GM21381 (cell line): Measurements from ENCODE around the gene THG1L.
A peak's percentile ranks its signal among the peaks of the same experiment; 100 is the strongest.
"Not testable (repeated sequence)": the region's sequence is repeated elsewhere in the genome, so short reads cannot be mapped to it uniquely, and the experiment has no call there.

Experiments
- ATAC-seq: cut with Tn5 transposase; IDR thresholded peaks from one replicate; pipeline ENCODE4 v1.9.1; 2021; ENCODE audit warnings: mild to moderate bottlenecking, moderate library complexity; ENCODE audit not compliant: unreplicated experiment

THG1L gene

GRCh38 chr5:157726607-157727006 is 4.6 kb upstream of the THG1L start:
- ATAC-seq: not testable (repeated sequence)

DNA sequence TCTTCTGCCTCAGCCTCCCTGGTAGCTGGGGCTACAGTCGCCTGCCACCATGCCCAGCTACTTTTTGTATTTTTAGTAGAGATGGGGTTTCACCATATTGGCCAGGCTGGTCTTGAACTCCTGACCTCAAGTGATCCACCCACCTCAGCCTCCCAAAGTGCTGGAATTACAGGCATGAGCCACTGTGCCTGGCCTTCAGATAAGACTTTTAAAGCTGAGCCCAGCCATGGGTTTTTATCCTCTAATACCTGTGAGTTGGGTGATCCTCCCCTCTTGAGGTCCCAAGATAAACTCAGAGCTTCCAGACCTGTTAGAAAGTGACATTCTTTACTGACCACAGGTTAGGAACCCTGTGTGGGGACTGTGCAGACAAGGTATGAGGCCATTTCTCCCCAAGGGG is 3.4 kb upstream of the THG1L start:
- not testable (repeated sequence) for ATAC-seq

DNA sequence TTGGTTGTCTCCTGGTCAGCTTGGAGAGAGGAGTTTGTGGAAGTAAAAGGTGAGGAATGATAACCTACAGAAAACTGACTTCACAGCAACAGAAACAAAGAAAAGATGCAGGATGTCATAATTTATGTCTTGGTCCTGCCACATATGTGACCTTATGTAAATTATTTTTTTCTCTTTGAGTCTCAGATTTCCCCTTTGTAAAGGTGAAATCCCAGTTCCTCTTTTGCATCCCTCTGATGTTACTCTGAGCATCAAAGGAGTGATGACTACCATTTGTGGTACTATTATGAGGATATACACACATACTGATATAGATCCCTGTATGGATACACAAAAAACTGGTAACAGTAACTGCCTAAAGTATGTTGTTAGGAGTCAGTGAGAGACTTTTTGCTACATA is 1.4 kb upstream of the THG1L start:
- peak; percentile 52 for ATAC-seq

DNA sequence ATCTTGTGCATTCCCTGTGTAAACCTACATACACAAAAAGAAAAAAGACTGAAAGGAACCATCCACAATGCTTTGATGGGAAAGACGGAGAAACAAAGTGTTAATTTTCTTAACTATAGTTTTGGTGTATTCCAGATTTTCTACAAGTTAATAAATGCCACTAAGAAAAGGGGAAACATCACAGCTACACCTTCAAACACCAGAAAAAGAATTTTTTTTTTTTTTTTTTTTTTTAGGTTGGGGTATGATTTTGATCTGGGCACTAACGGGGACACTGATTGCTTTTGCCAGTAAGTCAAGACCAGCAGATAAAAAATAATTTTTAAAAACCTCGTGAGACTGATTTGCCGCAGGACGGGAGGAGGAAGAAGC is 334 bp upstream of the THG1L start:
- ATAC-seq: no peak

GRCh38 chr5:157732130-157732514 is 902 bp downstream of the THG1L start:
- no peak for ATAC-seq

GRCh38 chr5:157732596-157733262 is 1.5 kb downstream of the THG1L start:
- ATAC-seq: no peak

- ATAC-seq: no peak
Measured at GRCh38 chr5:157734436-157734835, 3.2 kb downstream of the THG1L start.

DNA sequence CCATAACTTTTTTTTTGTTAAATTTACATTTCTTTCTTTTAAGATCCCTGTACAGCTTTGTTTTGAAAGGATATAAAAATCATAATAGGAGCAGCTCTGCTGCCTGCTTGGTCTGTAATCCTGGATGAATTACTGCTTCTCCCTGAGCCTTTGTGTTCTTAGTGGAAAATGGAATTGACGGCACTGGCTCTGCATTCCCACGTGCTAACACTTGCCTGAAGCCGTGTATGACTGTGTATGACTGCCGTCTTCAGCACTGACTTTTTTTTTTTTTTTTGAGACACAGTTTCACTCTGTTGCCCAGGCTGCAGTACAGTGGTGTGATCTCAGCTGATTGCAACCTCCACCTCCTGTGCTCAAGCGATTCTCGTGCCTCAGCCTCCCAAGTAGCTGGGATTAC is 4.8 kb downstream of the THG1L start:
- ATAC-seq: no peak

GRCh38 chr5:157739388-157740228 is 8.4 kb downstream of the THG1L start:
- ATAC-seq: no peak

- no peak for ATAC-seq
Measured at GRCh38 chr5:157740229-157740610, 9.0 kb downstream of the THG1L start.

DNA sequence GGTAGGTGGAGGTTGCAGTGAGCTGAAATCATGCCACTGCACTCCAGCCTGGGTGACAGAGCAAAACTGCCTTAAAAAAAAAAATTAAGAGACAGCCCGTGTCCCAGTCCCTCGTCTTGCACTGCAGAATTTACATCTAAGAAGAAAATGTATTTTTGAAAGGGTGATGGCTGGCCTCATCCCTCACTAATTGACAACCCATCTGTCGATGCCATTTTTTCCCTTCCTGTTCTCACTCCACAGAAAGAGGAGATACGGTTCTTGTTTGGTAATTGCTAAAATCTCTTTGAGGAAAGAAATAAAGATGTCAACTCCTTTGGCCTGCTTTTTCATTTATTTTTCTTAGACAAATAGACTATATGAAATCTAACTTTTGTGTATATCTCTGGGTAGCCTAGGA is 9.9 kb downstream of the THG1L start:
- no peak for ATAC-seq

- ATAC-seq: peak; percentile 95
Measured at GRCh38 chr5:157743163-157744050, 12.2 kb downstream of the THG1L start, which contains the start of gene LSM11. TSS of gene LSM11 (plus strand) at chr5:157743712. CDS start at chr5:157743751, 39 bp downstream.

- ATAC-seq: no peak
Measured at GRCh38 chr5:157744051-157745011, 13.1 kb downstream of the THG1L start.

DNA sequence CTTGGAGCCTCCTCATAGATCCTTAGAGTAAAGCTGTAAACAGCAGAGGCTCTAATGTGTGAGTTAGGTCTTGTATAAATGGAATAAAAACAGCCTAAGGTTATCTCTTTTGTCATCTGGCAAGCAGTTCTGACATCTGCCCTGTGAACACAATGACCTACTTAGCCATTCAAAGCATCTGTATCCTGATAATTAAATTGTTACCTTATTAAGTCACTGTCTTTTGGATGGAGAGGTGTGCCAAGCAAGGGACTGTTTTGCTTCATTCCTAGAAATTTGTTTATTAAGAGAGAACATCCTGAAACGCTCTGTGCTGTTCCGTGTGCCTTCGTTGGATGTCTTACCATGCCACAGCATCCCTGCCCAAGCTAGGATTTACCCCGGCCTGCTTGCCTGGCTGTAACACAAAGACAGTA is 13.8 kb downstream of the THG1L start:
- no peak for ATAC-seq

GRCh38 chr5:157747173-157747740 is 16.0 kb downstream of the THG1L start:
- ATAC-seq: no peak

DNA sequence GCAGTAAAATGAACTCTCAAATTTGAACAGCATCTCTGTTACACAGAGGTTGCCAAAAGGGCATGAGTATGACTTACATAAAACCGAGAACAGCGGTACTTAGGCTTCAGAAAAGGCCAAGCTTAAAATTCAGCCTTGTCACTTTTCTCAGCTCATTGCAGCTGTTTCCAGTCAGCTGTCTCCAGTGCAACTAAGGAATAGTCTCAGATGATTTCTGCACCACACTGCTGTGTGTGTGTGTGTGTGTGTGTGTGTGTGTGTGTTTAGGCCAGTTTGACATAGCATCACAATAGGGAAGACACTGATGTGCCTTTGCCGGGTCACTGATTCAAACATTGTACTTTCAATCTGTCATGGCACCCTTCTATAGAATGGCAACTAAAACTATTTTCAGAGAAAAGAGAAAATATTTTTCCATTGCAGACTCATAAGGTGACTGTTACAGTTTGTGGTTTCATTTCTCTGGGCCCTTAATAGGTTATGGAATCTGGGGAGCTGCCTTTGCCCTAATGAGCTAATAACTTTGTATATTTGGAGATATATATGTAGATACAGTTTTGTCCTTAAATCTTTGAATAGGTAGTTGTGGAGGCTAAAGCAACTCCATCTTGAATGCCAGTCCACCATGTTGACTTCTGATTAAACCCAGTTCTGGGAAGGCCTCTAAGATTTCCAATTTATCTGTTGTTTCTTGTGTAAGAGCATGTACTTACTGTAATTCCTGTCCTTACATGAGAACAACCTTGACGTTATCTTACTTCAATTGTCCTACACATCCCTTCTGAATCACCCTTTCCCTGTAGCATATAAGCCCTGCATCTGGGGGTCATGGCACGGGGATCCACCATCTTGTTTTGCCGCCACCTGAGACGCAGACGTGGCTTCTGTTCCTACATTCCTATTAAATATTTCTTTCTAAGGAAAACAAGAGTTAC is 16.8 kb downstream of the THG1L start:
- ATAC-seq: no peak

DNA sequence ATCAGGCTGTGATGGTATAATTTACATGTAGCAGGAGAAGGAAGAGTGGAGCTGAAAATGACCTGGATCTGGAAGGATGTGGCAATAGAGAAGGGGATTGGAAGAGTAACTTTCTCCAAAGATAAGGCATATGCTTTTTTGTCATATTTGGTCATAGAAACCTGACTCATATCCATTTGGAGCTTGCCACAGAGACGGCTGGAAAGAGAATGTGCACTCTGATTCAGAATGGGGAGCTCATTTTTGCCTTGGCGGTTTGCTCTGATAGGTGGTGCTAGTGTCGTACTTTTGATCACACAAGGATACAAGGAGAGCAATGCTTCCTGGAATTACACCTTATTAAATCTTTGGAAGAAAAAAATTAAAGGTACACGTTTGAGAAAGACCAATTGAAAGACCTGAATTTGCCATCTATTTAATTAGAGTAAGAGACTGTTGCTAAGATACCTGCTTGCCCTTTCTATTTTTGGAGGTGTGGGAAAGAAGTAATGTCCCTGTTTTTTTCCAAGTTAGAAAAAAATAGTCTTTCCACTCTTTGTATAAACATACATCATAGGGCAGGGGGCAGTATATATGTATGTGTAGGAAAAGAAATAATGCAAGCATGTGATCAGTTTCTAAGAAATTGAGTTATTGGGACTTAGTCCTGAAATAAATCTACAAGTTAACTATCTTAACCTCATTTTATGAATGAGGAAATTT is 17.7 kb downstream of the THG1L start:
- no peak for ATAC-seq

DNA sequence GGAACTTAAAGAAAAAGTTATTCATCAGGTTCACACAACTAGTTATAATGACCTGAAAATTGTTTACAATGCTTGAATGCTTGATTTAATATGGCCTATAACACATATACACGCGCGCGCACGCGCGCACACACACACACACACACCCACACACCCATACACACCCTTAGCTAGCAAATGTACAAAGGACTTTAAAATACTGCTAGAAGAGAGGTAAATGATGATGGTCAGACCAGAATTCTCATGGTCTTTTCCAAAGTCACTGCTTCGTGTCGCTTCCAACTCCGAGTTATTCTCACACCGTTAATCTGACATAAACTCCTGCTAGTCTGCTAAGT is 18.2 kb downstream of the THG1L start:
- no peak for ATAC-seq
